A673 (cell line): ENCODE data around the gene SDK1.

Source experiments
- CTCF ChIP-seq: fragments of 300-800, 200-600 bp; sonication (generic); conservative IDR thresholded peaks from 2 replicates; pipeline ENCODE4 v1.5.1; 2017; ENCODE audit warnings: low read depth, mild to moderate bottlenecking, antibody characterized with exemption, low read length, moderate library complexity, mixed read lengths
- EZH2 ChIP-seq: fragments of 200-600 bp; sonication (generic); IDR thresholded peaks from 2 replicates; pipeline ENCODE4 v1.6.1; 2017; ENCODE audit warnings: borderline replicate concordance, low read depth, mild to moderate bottlenecking, mixed read lengths, antibody characterized with exemption, low read length; ENCODE audit not compliant: poor library complexity, severe bottlenecking

GRCh38 chr7:3606436-3606835 lies 305.4 kb downstream of the SDK1 start:
- TF ChIP-seq CTCF (no peak), EZH2 (no peak)
